ENCODE data around the gene CUL7. TPM values are rescaled to one million over a fixed set of nuclear protein-coding genes. Genes with fewer than 3 reads are reported as not detected.
A peak's percentile ranks its signal among the peaks of the same experiment; 100 is the strongest.

CUL7 gene
- total and polyA plus RNA-seq, 9 of the 15 experiments (the other 6 are each of a cell fraction or from before 2014, with no cell fraction given) = 0.44 to 20.1 (median 8.6) TPM

DNA sequence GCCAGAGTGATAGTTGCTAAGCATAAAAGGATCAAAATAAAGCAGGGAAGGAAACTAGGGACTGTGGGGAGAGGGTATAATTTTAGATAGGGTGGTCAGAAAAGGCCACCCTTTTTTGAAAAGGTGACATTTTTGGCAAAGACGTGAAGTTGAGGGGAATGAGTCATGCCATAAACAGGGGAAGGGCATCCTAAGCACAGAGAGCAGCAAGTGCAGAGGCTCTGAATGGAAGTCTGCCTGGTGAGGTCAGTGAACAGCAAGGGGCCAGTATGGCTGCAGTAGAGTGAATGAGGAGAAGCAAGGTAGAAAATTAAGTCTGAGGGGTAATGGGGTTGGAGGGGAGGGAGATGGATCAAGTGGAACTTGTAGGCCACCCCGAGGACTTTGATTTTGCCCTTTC, 8.2 kb upstream of the CUL7 start (continued):
- TF ChIP-seq, protein P1, sequence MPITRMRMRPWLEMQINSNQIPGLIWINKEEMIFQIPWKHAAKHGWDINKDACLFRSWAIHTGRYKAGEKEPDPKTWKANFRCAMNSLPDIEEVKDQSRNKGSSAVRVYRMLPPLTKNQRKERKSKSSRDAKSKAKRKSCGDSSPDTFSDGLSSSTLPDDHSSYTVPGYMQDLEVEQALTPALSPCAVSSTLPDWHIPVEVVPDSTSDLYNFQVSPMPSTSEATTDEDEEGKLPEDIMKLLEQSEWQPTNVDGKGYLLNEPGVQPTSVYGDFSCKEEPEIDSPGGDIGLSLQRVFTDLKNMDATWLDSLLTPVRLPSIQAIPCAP (CRISPR knock-in tag; IDR thresholded peaks at IDR 0.05; ENCODE audit: borderline replicate concordance) = no peak
- TF ChIP-seq, protein P2, sequence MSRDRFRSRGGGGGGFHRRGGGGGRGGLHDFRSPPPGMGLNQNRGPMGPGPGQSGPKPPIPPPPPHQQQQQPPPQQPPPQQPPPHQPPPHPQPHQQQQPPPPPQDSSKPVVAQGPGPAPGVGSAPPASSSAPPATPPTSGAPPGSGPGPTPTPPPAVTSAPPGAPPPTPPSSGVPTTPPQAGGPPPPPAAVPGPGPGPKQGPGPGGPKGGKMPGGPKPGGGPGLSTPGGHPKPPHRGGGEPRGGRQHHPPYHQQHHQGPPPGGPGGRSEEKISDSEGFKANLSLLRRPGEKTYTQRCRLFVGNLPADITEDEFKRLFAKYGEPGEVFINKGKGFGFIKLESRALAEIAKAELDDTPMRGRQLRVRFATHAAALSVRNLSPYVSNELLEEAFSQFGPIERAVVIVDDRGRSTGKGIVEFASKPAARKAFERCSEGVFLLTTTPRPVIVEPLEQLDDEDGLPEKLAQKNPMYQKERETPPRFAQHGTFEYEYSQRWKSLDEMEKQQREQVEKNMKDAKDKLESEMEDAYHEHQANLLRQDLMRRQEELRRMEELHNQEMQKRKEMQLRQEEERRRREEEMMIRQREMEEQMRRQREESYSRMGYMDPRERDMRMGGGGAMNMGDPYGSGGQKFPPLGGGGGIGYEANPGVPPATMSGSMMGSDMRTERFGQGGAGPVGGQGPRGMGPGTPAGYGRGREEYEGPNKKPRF (IDR thresholded peaks at IDR 0.05; ENCODE audit: low read depth, low read length) = no peak

DNA sequence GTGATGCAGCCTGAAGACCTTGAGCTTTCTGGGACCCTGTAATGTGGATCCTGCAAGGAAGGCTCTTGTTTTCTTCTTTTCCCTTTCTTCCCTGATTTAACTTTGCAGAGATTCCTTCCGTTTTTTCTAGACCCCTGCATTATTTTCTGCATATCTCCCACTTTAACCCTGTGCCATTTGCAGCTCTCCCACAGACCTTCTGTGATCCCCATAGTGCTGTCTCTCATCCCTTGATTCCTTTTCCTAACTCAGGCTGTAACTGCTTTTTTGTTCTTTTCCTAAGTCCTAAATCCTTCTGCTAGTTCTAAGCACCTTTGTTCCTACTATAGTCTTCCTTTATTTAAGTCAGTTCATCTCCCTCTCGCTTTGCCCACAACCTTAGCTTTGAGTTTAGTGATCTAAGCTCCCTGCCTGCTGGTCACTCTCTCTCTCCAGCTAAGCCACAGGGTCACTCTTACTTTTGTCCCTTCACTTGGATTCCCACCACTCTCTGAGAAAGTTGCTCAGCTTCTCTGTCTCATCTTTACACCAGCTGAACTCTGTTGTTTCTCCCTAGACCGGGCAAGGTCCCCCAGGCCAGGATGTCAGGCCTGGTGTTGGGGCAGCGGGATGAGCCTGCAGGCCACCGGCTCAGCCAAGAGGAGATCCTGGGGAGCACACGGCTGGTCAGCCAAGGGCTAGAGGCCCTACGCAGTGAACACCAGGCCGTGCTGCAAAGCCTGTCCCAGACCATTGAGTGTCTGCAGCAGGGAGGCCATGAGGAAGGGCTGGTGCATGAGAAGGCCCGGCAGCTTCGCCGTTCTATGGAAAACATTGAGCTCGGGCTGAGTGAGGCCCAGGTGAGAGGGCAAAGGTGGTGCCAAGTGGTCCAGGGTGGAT, 7.3 kb upstream of the CUL7 start:
- TF ChIP-seq STAG1 (CRISPR knock-in tag; IDR thresholded peaks at IDR 0.05; ENCODE audit: borderline replicate concordance) (no peak), TCF7L2 (IDR thresholded peaks at IDR 0.05; ENCODE audit: low read depth, low read length) (no peak), NR2C1 (IDR thresholded peaks at IDR 0.05) (no peak), NR2C1 (tag; IDR thresholded peaks at IDR 0.05) (no peak), PTRF (tag; IDR thresholded peaks at IDR 0.05) (no peak), ZZZ3 (IDR thresholded peaks at IDR 0.05) (no peak), ZNF197 (CRISPR knock-in tag; IDR thresholded peaks at IDR 0.05; ENCODE audit: low read depth) (no peak), ZEB2 (IDR thresholded peaks at IDR 0.05) (no peak), MAFF (IDR thresholded peaks at IDR 0.05; ENCODE audit: low read length) (no peak), MYNN (IDR thresholded peaks at IDR 0.05) (no peak), MYNN (CRISPR knock-in tag; IDR thresholded peaks at IDR 0.05) (0 out of 2 replicates have a peak, but pooled peaks have one; percentile 49)
- H3K36me3 ChIP-seq (ENCODE audit: control insufficient read depth, insufficient read depth, low read length) = peaks cover 27% of the 10 kb centered on the region
- intact Hi-C loops (cut with micrococcal nuclease) (no loop called here), in situ Hi-C loops (cut with MboI) (no loop called here)
- H3K9ac ChIP-seq (ENCODE audit: insufficient read depth in 1 of 2, low read depth in 2 of 2, low read length in 2 of 2) = peak overlapping the region in 1 of 2 experiments; percentile 81; a peak in 2 of 4 replicates
- ATAC-seq (no peak), FAIRE-seq (no peak), DNase-seq (ENCODE audit: extremely low read depth in 1 of 4, low spot score in 3 of 4) (no peak)
- no peaks in the 10 kb centered on the region for H4K20me1 ChIP-seq (replicated peaks; ENCODE audit: control insufficient read depth, insufficient read depth, low read length)
- H3K27me3 ChIP-seq (ENCODE audit: control insufficient read depth in 2 of 2, insufficient read depth in 2 of 2, low read length in 2 of 2) = no peaks in the 10 kb centered on the region
- CTCF ChIA-PET (ENCODE audit: low intra/inter-chr PET ratio) = no interaction called here
- no peak overlapping the region for H3K4me3 ChIP-seq
- H3K79me2 ChIP-seq (ENCODE audit: control insufficient read depth, insufficient read depth, low read length) = peaks cover 21% of the 10 kb centered on the region
- no peaks in the 10 kb centered on the region for H3K9me3 ChIP-seq (replicated peaks; ENCODE audit: control insufficient read depth, insufficient read depth, low read depth, low read length)
- no peaks in the 10 kb centered on the region for H3K9me1 ChIP-seq (ENCODE audit: control insufficient read depth, insufficient read depth, low read length)
- H3K4me1 ChIP-seq (replicated peaks in 1 of 2; ENCODE audit: control insufficient read depth in 2 of 2, insufficient read depth in 2 of 2, low read length in 2 of 2) = peaks cover 15 to 17% of the 10 kb centered on the region in 2 experiments
- WGBS (ENCODE audit: insufficient coverage, low coverage, missing lambda C conversion rate) = 55% methylated on average over 12 of the region's 12 CpGs
- no peak overlapping the region; the same call in 2 of the 3 replicates for H3K27ac ChIP-seq (ENCODE audit: extremely low read depth, low read depth, low read length)
- POLR2A ChIA-PET = interaction anchor here (0.6 to 1.0 kb wide), 6 partner anchors 10 to 161 kb away, joined by 3 to 5 read pairs (median 4); partner anchors contain the start of gene PTK7
- H3K4me2 ChIP-seq (ENCODE audit: insufficient read depth, low read length) = peak overlapping the region; percentile 96
- 0 out of 2 replicates have a peak overlapping the region, but pooled peaks have one; percentile 98 for H2AFZ ChIP-seq (ENCODE audit: low read depth, low read length)
- TSS peak; percentile 66 for BruUV-seq (replicated peaks)
